Psoas muscle (tissue), 8 donors: ENCODE measurements around the gene GRAMD1B. TPM values are rescaled to one million over a fixed set of nuclear protein-coding genes. Genes with fewer than 3 reads are reported as not detected.

Experiments used
- ATAC-seq, 4 donors: fragments of 200-7000 bp; cut with Tn5 transposase; one replicate each; pipeline ENCODE4 v1.9.1; 2020; ENCODE audit warnings: moderate library complexity in 3 of 4, mild to moderate bottlenecking in 2 of 4
- DNase-seq, 2 donors: peaks; one replicate each; pipeline ENCODE4 v3.0.0-alpha.2; 2020
- H3K27ac ChIP-seq: fragments of 200-600 bp; one replicate; pipeline ENCODE4 v1.8.0; 2022
- H3K27me3 ChIP-seq, 3 donors: fragments of 200-600 bp in 1 of 3; one replicate each; pipeline versions ENCODE4 v1.6.1 to v1.8.0; 2013 to 2022; ENCODE audit warnings: low read length in 2 of 3, mild to moderate bottlenecking in 2 of 3, moderate library complexity in 1 of 3; ENCODE audit not compliant: insufficient read depth in 3 of 3
- H3K36me3 ChIP-seq, 2 donors: fragments of 200-600 bp in 1 of 2; one replicate each; pipeline versions ENCODE4 v1.6.1 to v1.8.0; 2013 to 2022; ENCODE audit warnings: low read depth in 1 of 2, mild to moderate bottlenecking in 1 of 2, moderate library complexity in 1 of 2; ENCODE audit not compliant: insufficient read depth in 1 of 2
- H3K4me1 ChIP-seq: fragments of 200-600 bp; one replicate; pipeline ENCODE4 v1.8.0; 2022
- H3K4me3 ChIP-seq: fragments of 200-600 bp; one replicate; pipeline ENCODE4 v1.8.0; 2022; ENCODE audit warnings: mild to moderate bottlenecking
- H3K9me3 ChIP-seq: fragments of 200-600 bp; one replicate; pipeline ENCODE4 v1.8.0; 2022
- WGBS, 3 donors: extraction: QIAGEN DNeasy Blood & Tissue Kit; methylation state at CpG; one replicate each; pipeline versions ENCODE4 v1.1.6 to v1.1.7; 2013; 5-methylcytosine and 5-hydroxymethylcytosine counted together
- intact Hi-C, 2 donors: fragments of 100-400 bp; cut with DNase I; formaldehyde crosslinking; loops; one replicate each; pipeline versions ENCODE4 v1.11.0 to v1.14.2; 2022
- polyA plus RNA-seq, 3 donors: library from polyadenylated mRNA; stranded (reverse); fragments of 200-250 nt; gene quantifications; one replicate each; pipeline ENCODE4 v1.2.3, GENCODE V29; 2013
- total RNA-seq, 4 donors: library from RNA; stranded (reverse); fragmentation: NEBNext Ultra II Directional in 2 of 4; extraction: Animal tissue kit (Norgen Biotek cat#: 25700) in 2 of 4; gene quantifications; one replicate each; pipeline versions ENCODE4 v1.2.1 to v1.2.4, GENCODE V29; 2021 to 2023
- TF ChIP-seq, protein P1 (sequence below): fragments of 200-600 bp; IDR thresholded peaks from one replicate; pipeline ENCODE4 v1.8.0; 2022; ENCODE audit warnings: antibody characterized with exemption
- donor health status: healthy with polysubstance abuse.
- donor health status: DM: no; HTN: no; CAD: no; lungs with moderate emphysema.
- donor health status: Bipolar disorder and iron deficiency.
- donor health status: healthy.
- donor health status: DM: yes; HTN: yes; CAD: no.
- donor health status: DM: no; HTN: no; CAD: no.
- donor health status: DM: no; HTN: no; CAD: no.
- donor health status: DM: yes; HTN: yes; CAD: no.

GRAMD1B gene
- total and polyA plus RNA-seq, 7 donors, result 0.67 to 24.0 (median 6.8) TPM

GRCh38 chr11:123526027-123526805 lies 96.1 kb downstream of the GRAMD1B start:
- intact Hi-C loops, result no loop called here
- WGBS, 3 donors, result 65 to 74% (median 68%) methylated on average over 22 of the region's 22 CpGs
- H3K4me3 ChIP-seq, result no peak overlapping the region
- no peaks in the 10 kb centered on the region for H3K9me3 ChIP-seq
- DNase-seq (no peak), ATAC-seq (no peak)
- H3K4me1 ChIP-seq, result no peaks in the 10 kb centered on the region
- TF ChIP-seq, protein P1, sequence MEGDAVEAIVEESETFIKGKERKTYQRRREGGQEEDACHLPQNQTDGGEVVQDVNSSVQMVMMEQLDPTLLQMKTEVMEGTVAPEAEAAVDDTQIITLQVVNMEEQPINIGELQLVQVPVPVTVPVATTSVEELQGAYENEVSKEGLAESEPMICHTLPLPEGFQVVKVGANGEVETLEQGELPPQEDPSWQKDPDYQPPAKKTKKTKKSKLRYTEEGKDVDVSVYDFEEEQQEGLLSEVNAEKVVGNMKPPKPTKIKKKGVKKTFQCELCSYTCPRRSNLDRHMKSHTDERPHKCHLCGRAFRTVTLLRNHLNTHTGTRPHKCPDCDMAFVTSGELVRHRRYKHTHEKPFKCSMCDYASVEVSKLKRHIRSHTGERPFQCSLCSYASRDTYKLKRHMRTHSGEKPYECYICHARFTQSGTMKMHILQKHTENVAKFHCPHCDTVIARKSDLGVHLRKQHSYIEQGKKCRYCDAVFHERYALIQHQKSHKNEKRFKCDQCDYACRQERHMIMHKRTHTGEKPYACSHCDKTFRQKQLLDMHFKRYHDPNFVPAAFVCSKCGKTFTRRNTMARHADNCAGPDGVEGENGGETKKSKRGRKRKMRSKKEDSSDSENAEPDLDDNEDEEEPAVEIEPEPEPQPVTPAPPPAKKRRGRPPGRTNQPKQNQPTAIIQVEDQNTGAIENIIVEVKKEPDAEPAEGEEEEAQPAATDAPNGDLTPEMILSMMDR, result no peak
- H3K27me3 ChIP-seq, result peaks cover 0 to 4% (median 3%) of the 10 kb centered on the region in 3 donors
- H3K36me3 ChIP-seq, result no peaks in the 10 kb centered on the region
- no peak overlapping the region for H3K27ac ChIP-seq

GRCh38 chr11:123526918-123527317 lies 96.8 kb downstream of the GRAMD1B start:
- no peak for DNase-seq
- TF ChIP-seq, protein P1, result no peak
- no peak overlapping the region for H3K27ac ChIP-seq
- H3K9me3 ChIP-seq, result no peaks in the 10 kb centered on the region
- peaks cover 0 to 4% (median 3%) of the 10 kb centered on the region in 3 donors for H3K27me3 ChIP-seq
- no peak for ATAC-seq
- no peaks in the 10 kb centered on the region for H3K36me3 ChIP-seq
- 88 to 99% (median 94%) methylated on average over 7 of the region's 7 CpGs for WGBS, 3 donors
- intact Hi-C loops, result no loop called here
- H3K4me3 ChIP-seq, result no peak overlapping the region
- no peaks in the 10 kb centered on the region for H3K4me1 ChIP-seq

GRCh38 chr11:123527526-123527925 lies 97.5 kb downstream of the GRAMD1B start:
- intact Hi-C loops, result no loop called here
- Histone ChIP-seq H3K4me3 (no peak overlapping the region), H3K27me3 (peaks cover 0 to 4% (median 3%) of the 10 kb centered on the region in 3 donors), H3K4me1 (no peaks in the 10 kb centered on the region), H3K36me3 (no peaks in the 10 kb centered on the region), H3K27ac (no peak overlapping the region), H3K9me3 (no peaks in the 10 kb centered on the region)
- 94 to 97% (median 94%) methylated on average over 3 of the region's 3 CpGs for WGBS, 3 donors
- DNase-seq, result no peak
- TF ChIP-seq, protein P1, result no peak
- ATAC-seq, result no peak

DNA sequence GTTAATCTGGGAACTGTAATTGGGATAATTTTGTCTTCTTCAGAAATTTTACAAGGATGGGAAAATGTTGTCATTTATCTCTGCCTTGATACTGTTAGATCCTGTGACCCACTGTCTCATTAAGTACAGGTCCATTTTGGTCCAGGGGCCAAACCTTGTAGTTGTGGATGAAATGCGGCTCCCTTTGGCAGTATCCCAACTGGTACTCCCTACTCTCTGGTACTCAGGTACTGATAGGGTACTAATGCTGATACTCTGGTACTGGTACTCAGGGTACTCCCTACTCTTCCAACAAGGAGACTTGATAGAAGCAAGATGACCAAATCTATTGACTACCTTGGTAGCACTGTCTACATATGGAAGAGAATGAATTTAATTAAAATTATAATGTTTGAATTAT lies 97.9 kb downstream of the GRAMD1B start:
- no peaks in the 10 kb centered on the region for H3K4me1 ChIP-seq
- no peak overlapping the region for H3K27ac ChIP-seq
- intact Hi-C loops, result no loop called here
- H3K36me3 ChIP-seq, result no peaks in the 10 kb centered on the region
- no peaks in the 10 kb centered on the region for H3K9me3 ChIP-seq
- no peak overlapping the region for H3K4me3 ChIP-seq
- 91 to 97% (median 96%) methylated on average over 1 of the region's 1 CpG for WGBS, 3 donors
- ATAC-seq, result no peak
- TF ChIP-seq, protein P1, result no peak
- peaks cover 0 to 4% (median 3%) of the 10 kb centered on the region in 3 donors for H3K27me3 ChIP-seq
- DNase-seq, result no peak
